GM20000 (cell line): Measurements from ENCODE around the gene ADD2.

Experiments used
- DNase-seq: peaks from one replicate; pipeline ENCODE4 v3.0.0; 2012; ENCODE audit warnings: low spot score
- CTCF ChIP-seq: IDR thresholded peaks from 2 replicates; pipeline ENCODE4 v1.5.1; 2012; ENCODE audit warnings: mild to moderate bottlenecking, control low read depth; ENCODE audit errors: extremely low read depth, missing control alignments

ADD2 gene

GRCh38 chr2:70675862-70676261, 92.1 kb downstream of the ADD2 start:
- TF ChIP-seq CTCF, result no peak
- DNase-seq, result no peak

GRCh38 chr2:70674636-70675430, 93.2 kb downstream of the ADD2 start:
- TF ChIP-seq CTCF, result no peak

GRCh38 chr2:70673041-70673647, 94.9 kb downstream of the ADD2 start:
- no peak for TF ChIP-seq CTCF

More at GRCh38 chr2:70674636-70675430, 93.2 kb downstream of the ADD2 start:
- DNase-seq, result no peak

GRCh38 chr2:70671092-70671675, 96.8 kb downstream of the ADD2 start:
- DNase-seq, result no peak
- no peak for TF ChIP-seq CTCF

More at GRCh38 chr2:70673041-70673647, 94.9 kb downstream of the ADD2 start:
- no peak for DNase-seq

- no peak for TF ChIP-seq CTCF
- no peak for DNase-seq
These were observed 97.4 kb downstream of the ADD2 start for GRCh38 chr2:70670626-70671025.

- no peak for TF ChIP-seq CTCF
- no peak for DNase-seq
These were observed 97.8 kb downstream of the ADD2 start for GRCh38 chr2:70670202-70670601.

- no peak for DNase-seq
- TF ChIP-seq CTCF, result no peak
These were observed 99.1 kb downstream of the ADD2 start for GRCh38 chr2:70668911-70669310.
